ENCODE results near the gene NKX1-2.

DNA sequence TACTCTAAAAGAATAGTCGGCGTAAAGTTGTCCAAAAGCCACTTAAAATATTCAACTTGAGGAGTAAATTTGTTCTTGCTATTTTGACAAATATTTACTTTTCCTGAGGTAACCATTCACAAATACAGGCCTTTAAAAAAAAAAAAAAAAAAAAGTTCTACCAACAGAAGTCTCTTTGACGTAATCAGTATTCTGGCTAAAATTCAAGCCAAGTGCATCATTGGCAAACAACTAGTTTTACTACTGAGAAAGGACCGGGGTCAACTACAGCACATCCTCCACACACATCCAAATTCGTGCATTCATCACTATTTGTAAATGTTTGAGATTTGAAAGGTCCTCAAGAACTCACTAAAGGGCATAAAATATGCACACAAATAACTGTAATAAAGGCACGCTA is 33.1 kb downstream of the NKX1-2 start:
- TF ChIP-seq CTCF (IDR thresholded peaks at IDR 0.05) = no peak
- no peak for TF ChIP-seq POLR2AphosphoS5 (IDR thresholded peaks at IDR 0.05)

All from upper lobe of left lung (tissue), 4 donors.